GM12872 (cell line): Measurements from ENCODE around the gene SS18L1.

Source experiments
- CTCF ChIP-seq: IDR thresholded peaks from 3 replicates; pipeline ENCODE4 v1.5.1; 2011; ENCODE audit warnings: low read depth, mild to moderate bottlenecking, low read length, moderate library complexity; ENCODE audit not compliant: insufficient read depth

The SS18L1 gene

GRCh38 chr20:62147125-62147524 is 3.6 kb downstream of the SS18L1 start:
- TF ChIP-seq CTCF, result no peak

GRCh38 chr20:62147528-62147927 is 4.0 kb downstream of the SS18L1 start:
- no peak for TF ChIP-seq CTCF

GRCh38 chr20:62148908-62149314 is 5.3 kb downstream of the SS18L1 start:
- no peak for TF ChIP-seq CTCF

- no peak for TF ChIP-seq CTCF
Observed at GRCh38 chr20:62149532-62150309, 6.2 kb downstream of the SS18L1 start.

- TF ChIP-seq CTCF, result no peak
Observed at GRCh38 chr20:62150310-62150575, 6.7 kb downstream of the SS18L1 start.

GRCh38 chr20:62151225-62151624 is 7.7 kb downstream of the SS18L1 start:
- TF ChIP-seq CTCF, result no peak

- no peak for TF ChIP-seq CTCF
Observed at GRCh38 chr20:62151835-62152364, 8.3 kb downstream of the SS18L1 start.
